SK-N-SH (cell line): ENCODE data around the gene GUCY1A1.

Experiments
- CTCF ChIP-seq: fragments of 200-600 bp; sonication (generic); IDR thresholded peaks from 2 replicates; pipeline ENCODE4 v1.6.1; 2017; ENCODE audit warnings: antibody characterized with exemption, mild to moderate bottlenecking, moderate library complexity
- GABPA ChIP-seq: IDR thresholded peaks from 2 replicates; pipeline ENCODE4 v1.4.0; 2012; ENCODE audit warnings: low read depth, mild to moderate bottlenecking
- MAX ChIP-seq: IDR thresholded peaks from 2 replicates; pipeline ENCODE4 v1.4.0; 2012; ENCODE audit warnings: low read depth
- MXI1 ChIP-seq: IDR thresholded peaks from 2 replicates; pipeline ENCODE4 v1.6.1; 2012; ENCODE audit warnings: mild to moderate bottlenecking, low read depth, low read length, improper control_type of control experiment
- RAD21 ChIP-seq: IDR thresholded peaks from 2 replicates; pipeline ENCODE4 v1.6.1; 2012; ENCODE audit warnings: mild to moderate bottlenecking, low read length
- REST ChIP-seq: IDR thresholded peaks from 2 replicates; pipeline ENCODE4 v1.6.1; 2012; ENCODE audit warnings: mild to moderate bottlenecking, low read depth, low read length, moderate library complexity
- RFX5 ChIP-seq: IDR thresholded peaks from 2 replicates; pipeline ENCODE4 v1.6.1; 2012; ENCODE audit warnings: mild to moderate bottlenecking, improper control_type of control experiment, low read length

GRCh38 chr4:155780775-155781174 lies 114.1 kb downstream of the GUCY1A1 start:
- TF ChIP-seq RAD21 (no peak), CTCF (no peak), RFX5 (no peak), MAX (no peak), REST (no peak), MXI1 (no peak), GABPA (no peak)
